NCI-H345 treated with DMSO at 0.1 percent for 48 hours (cell line): ENCODE data around the gene PPP2R2B.

Experiments used
- DNase-seq: peaks from one replicate; lab custom pipeline; 2025; ENCODE audit not compliant: unreplicated experiment; lab: John Stamatoyannopoulos, UW

The PPP2R2B gene

GRCh38 chr5:146706321-146706972, 172.1 kb downstream of the PPP2R2B start:
- no peak for DNase-seq

GRCh38 chr5:146704949-146705665, 173.4 kb downstream of the PPP2R2B start:
- no peak for DNase-seq

DNA sequence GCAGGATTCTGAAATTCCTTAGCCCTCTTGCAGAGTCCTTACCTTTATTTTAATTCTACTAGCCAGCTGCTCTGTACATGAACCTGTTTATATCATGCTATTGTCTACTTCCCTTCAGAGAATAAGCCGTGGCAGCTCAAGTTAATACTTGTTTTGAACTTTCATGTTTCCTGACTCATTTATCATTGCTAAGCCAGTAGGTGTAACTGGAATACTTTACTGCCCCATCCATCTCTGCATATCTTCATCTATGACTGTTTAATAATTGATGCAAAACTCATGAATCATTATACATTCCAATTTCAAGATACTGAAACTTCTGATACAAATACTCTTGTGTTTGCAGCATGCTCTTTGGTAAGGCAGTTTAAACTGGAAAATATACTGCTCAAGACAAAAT, 174.7 kb downstream of the PPP2R2B start:
- no peak for DNase-seq

- no peak for DNase-seq
Measured at GRCh38 chr5:146703499-146703898, 175.1 kb downstream of the PPP2R2B start.

DNA sequence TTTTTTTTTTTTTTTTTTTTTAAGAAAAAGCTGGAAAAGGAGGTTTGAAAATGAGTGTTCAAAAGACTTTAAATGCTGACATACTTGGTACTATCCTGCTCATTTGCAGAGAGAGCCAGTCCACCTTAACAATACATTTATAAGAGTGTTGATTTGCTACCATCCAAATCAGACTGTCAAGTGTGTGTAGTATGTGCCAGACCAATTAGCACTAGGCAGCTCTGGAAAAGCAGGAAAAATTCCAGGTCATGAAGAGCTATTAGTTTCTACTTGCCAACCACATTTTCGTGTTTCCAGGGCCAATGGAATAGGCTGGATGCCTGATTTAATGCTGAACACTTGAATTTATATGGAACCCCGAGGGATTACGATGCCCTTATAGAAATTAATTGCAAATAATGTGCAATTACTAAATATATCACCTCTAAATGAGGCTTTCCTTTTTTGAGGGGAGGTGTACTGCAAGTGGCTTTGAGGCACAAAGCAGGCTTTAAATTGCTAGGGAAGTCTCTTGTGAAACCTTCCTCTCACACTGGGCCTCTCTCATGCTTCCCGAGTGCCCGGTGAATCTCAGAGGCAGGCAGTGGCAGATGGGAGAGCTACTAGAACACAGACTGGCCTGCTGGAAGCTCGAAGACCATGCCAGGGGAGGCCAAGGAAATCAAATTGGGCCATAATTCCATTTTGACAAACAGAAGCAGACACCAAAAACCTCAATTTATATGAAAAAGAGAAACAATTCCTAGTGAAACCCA, 178.7 kb downstream of the PPP2R2B start:
- no peak for DNase-seq

- DNase-seq: no peak
Measured at GRCh38 chr5:146699138-146699537, 179.4 kb downstream of the PPP2R2B start.

DNA sequence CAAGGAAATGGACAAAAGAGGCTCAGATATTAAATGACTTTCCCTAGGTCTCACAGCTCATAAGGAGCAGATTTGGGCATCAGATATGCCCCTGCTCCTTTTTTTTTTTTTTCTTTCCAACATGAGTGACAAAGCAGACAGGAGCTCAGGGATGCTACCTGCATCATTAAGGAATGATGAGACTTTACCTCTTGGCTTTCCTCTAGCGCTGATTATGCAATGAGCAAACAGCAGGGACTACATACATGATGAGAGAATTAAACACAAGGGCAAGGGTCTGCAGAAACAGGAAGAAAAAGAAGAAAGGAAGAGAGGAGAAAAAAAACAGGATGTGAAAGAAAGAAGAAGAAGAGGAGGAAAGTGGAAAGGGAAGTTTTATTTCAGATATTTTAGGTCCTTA, 179.9 kb downstream of the PPP2R2B start:
- DNase-seq: no peak

- DNase-seq: no peak
Measured at GRCh38 chr5:146697211-146697610, 181.3 kb downstream of the PPP2R2B start.

GRCh38 chr5:146695646-146696045, 182.9 kb downstream of the PPP2R2B start:
- DNase-seq: no peak

- DNase-seq: no peak
Measured at GRCh38 chr5:146690880-146691355, 187.6 kb downstream of the PPP2R2B start.

GRCh38 chr5:146687630-146688029, 190.9 kb downstream of the PPP2R2B start:
- DNase-seq: no peak

DNA sequence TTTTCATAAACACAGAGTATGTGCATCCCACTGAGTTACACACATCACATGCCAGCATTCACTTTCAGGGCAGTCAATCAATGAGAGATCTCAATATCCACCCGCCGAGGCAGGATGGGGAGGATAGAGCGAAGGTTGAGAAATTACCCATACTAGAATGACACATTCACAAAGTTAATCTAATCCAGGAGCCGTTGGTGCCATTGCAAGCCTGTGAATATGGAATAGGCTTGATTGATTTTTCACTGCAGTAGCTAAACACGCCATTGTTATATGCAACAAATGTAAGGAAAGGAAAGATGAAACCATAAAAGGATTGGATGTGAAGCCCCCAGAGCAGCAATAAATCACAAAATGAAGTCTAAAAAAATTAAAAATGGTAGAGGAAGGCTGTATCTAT, 194.7 kb downstream of the PPP2R2B start:
- no peak for DNase-seq

DNA sequence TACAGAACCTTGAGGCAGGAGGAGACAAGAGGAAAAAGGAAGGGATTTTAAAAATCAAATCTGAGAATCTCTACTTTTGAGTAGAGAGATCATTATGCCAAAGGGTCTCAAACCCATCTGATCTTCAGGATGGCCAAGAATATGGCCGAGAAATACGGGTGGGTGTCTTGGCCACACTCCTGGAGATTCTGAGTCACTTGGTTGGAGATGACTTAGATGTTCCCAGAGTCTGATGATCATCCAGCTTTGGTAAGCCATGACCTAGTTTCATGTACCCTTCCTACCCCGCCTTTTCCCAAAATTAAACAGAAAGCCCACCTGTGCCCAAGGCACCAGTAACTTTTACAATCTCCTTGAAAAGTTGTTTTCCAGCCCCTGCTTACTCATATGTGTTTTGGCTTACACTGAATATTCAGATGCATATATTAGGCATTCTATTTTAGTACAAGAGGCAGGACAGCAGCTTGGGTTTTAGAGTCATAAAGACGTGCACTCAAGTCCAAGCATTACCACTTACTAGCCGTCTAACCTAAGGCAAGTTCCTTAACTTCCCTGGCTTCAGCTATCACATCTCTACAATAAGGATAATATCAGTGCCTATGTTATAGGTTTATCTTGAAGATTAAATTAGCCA, 195.5 kb downstream of the PPP2R2B start:
- no peak for DNase-seq

- no peak for DNase-seq
Measured at GRCh38 chr5:146681585-146682105, 196.9 kb downstream of the PPP2R2B start.

DNA sequence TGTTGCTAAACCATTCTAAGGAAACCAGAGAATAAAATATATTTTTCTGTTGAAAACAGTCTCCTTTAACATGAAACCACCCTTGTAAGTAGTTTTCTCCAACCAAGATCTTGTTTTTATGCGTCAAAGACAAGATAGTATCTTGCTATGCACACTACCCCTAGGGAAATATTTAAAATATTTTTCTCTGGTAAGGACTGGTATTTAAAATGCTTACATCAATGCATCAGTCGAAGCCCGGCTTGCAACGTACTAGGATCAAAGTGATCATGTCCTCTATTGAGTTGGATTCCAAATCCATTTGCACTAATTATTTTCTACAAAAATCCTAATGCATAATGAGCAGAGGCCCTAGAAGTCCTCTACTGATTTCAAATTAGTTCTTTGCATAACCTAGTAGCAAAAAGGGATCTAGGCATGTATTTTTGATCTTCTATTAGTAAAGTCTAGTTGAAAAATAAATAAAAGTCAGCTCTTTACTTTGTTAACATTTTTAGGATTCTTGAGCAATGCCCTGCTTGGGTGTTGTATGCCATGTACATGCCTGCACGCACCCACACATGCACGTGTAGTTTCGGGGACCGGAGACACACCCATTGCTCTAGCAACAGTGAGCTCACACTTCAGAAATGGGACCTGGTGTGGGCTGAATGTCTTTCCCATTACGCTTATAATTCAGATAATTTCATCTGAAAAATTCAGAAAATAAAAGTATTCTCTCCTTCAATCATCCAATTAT, 197.5 kb downstream of the PPP2R2B start:
- no peak for DNase-seq

GRCh38 chr5:146675636-146676035, 202.9 kb downstream of the PPP2R2B start:
- DNase-seq: no peak

- DNase-seq: no peak
Measured at GRCh38 chr5:146672866-146673265, 205.7 kb downstream of the PPP2R2B start.

GRCh38 chr5:146671561-146672295, 206.8 kb downstream of the PPP2R2B start:
- no peak for DNase-seq

- DNase-seq: no peak
Measured at GRCh38 chr5:146669656-146670055, 208.9 kb downstream of the PPP2R2B start.
